Measurements from ENCODE around the gene RIT1. TPM values are rescaled to one million over a fixed set of nuclear protein-coding genes. Genes with fewer than 3 reads are reported as not detected.
"Not testable (repeated sequence)": the region's sequence is repeated elsewhere in the genome, so short reads cannot be mapped to it uniquely, and the experiment has no call there.

RIT1 gene
- total RNA-seq, 4 donors from 2014 or later: 27.1 to 38.5 (median 32.9) TPM

DNA sequence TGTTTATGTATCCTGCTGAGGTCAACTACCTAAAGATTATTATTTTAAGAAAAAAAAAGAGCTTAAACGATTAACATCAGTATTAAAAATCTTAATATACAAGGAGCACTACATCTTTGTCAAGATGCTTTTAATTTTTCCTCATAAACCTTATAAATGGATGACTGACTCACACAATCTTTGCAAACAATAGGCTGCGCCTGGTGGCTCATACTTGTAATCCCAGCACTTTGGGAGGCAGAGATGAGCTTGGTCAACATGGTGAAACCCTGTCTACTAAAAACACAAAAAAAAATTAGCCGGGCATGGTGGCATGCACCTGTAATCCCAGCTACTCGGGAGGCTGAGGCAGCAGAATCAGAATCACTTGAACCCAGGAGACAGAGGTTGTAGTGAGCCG is 21.3 kb upstream of the RIT1 start:
- DNase-seq (ENCODE audit: low spot score) (no peak), ATAC-seq (ENCODE audit: low FRiP score) (no peak)
- no peak for TF ChIP-seq CTCF (IDR thresholded peaks at IDR 0.05)

- TF ChIP-seq CTCF (IDR thresholded peaks at IDR 0.05): no peak
- ATAC-seq (ENCODE audit: low FRiP score): no peak
- no peak for DNase-seq (ENCODE audit: low spot score)
Measured at GRCh38 chr1:155932081-155932480, 20.9 kb upstream of the RIT1 start.

GRCh38 chr1:155931332-155932038 is 20.3 kb upstream of the RIT1 start:
- no peak for DNase-seq (ENCODE audit: low spot score)
- no peak for TF ChIP-seq CTCF (IDR thresholded peaks at IDR 0.05)
- no peak for ATAC-seq (ENCODE audit: low FRiP score)

DNA sequence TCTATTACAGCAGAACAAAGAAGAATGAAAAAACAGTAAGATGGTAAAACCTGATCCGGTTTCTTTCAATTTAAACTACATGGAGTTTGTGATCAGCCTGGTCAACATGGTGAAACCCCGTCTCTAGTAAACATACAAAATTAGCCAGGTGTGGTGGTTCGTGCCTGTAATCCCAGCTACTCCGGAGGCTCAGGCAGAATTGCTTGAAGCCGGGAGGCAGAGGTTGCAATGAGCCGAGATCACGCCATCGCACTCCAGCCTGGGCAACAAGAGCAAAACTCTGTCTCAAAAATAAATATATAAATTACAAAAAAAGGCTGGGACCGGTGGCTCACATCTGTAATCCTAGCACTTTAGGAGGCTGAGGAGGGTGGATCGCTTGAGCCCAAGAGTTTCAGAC is 19.6 kb upstream of the RIT1 start:
- not testable (repeated sequence) for DNase-seq (ENCODE audit: low spot score); ATAC-seq (ENCODE audit: low FRiP score)

DNA sequence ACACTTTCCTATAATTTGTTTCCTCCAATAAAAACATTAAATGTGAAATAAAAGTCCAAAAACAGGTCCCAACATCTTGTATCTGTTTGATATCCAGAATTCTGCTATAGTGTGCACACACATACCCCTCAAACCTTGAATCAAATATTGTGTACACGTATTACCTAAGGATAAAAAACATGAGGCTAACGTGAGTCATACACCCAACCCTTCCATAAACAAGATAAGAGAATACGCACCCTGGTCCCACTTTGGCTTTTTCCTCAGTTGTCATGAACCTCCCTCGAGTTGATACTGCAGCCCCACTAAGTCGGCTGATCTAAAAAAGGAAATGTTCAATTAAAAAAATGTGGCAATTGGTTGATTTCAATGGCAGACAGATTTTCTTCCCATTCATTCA is 17.9 kb upstream of the RIT1 start:
- ATAC-seq (ENCODE audit: low FRiP score): no peak
- TF ChIP-seq CTCF (IDR thresholded peaks at IDR 0.05): no peak
- no peak for DNase-seq (ENCODE audit: low spot score)

- DNase-seq (ENCODE audit: low spot score) (no peak), ATAC-seq (ENCODE audit: low FRiP score) (no peak)
- TF ChIP-seq CTCF (IDR thresholded peaks at IDR 0.05): no peak
Measured at GRCh38 chr1:155925506-155925905, 14.4 kb upstream of the RIT1 start.

DNA sequence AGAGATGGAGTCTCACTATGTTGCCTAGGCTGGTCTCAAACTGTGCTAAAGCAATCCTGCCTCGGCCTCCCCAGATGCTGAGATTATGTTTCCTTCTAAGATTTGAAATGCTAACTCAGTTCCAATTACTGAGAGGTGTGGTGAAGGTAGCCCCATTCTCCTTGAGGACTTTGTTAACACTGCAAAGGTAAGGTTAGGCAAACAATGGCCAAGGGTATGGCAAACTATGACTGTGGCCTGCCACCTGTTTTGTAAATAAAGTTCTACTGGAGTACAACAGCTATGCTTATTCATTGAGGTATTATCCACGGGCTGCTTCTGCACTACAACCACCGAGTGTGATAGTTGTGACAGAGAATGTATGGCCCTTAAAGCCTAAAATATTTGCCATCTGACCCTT is 9.6 kb upstream of the RIT1 start:
- no peak for TF ChIP-seq CTCF (IDR thresholded peaks at IDR 0.05)
- no peak for ATAC-seq (ENCODE audit: low FRiP score)
- no peak for DNase-seq (ENCODE audit: low spot score)

Data from omental fat pad (tissue), 4 donors.